ENCODE measurements around the gene GNAS.

GRCh38 chr20:58895448-58896180 lies 43.1 kb downstream of the GNAS start:
- TF ChIP-seq CTCF (IDR thresholded peaks at IDR 0.05; ENCODE audit: low read depth, low read length, poor library complexity, severe bottlenecking) = no peak
- no peak for TF ChIP-seq EZH2phosphoT487 (IDR thresholded peaks at IDR 0.05; ENCODE audit: borderline replicate concordance, low read length)

Data from DOHH2 (cell line).